IMR-90 (cell line): ENCODE data around the gene WDR43. TPM values are rescaled to one million over a fixed set of nuclear protein-coding genes. Genes with fewer than 3 reads are reported as not detected.

ENCODE experiments used
- ATAC-seq: fragments of 200-7000 bp; cut with Tn5 transposase; 2 replicates; pipeline ENCODE4 v1.9.1; 2020; ENCODE audit warnings: low read depth, mild to moderate bottlenecking, moderate library complexity
- BruUV-seq: library from RNA; stranded (reverse); fragments of 400-500 nt; replicated peaks from 2 replicates; lab custom pipeline; 2021; lab: Mats Ljungman, UMichigan
- CTCF ChIA-PET: fragments of 300-600 bp; formaldehyde crosslinking; extraction: SDS; loops from one replicate; lab custom pipeline; 2021; ENCODE audit warnings: antibody characterized with exemption; lab: Yijun Ruan, JAX
- POLR2A ChIA-PET: fragments of 300-600 bp; sonication (Branson Sonifier 250); formaldehyde crosslinking; loops from one replicate; lab custom pipeline; 2022; ENCODE audit warnings: antibody characterized with exemption; ENCODE audit not compliant: unreplicated experiment; lab: Charles Lee
- DNase-seq: peaks from one replicate; pipeline ENCODE4 v3.0.0; 2013
- H2AFZ ChIP-seq: replicated peaks from 2 replicates; pipeline ENCODE3; 2013; ENCODE audit warnings: low read length, mild to moderate bottlenecking; ENCODE audit not compliant: poor library complexity
- H2AK5ac ChIP-seq: 2 replicates; pipeline ENCODE4 v1.6.1; 2013; ENCODE audit warnings: low read depth, low read length, inconsistent platforms
- H2AK9ac ChIP-seq: replicated peaks from 2 replicates; pipeline ENCODE3; 2013; ENCODE audit warnings: mild to moderate bottlenecking, low read depth, low read length, moderate library complexity; ENCODE audit not compliant: poor library complexity
- H2BK120ac ChIP-seq: 2 replicates; pipeline ENCODE4 v1.6.1; 2013; ENCODE audit warnings: low read depth, low read length, inconsistent platforms
- H2BK15ac ChIP-seq: 3 replicates; pipeline ENCODE4 v1.6.1; 2013; ENCODE audit warnings: low read depth, low read length, inconsistent platforms
- H2BK20ac ChIP-seq: 2 replicates; pipeline ENCODE4 v1.6.1; 2013; ENCODE audit warnings: low read depth, mild to moderate bottlenecking, inconsistent platforms, low read length, moderate library complexity
- H2BK5ac ChIP-seq: 2 replicates; pipeline ENCODE4 v1.6.1; 2013; ENCODE audit warnings: mild to moderate bottlenecking, low read depth, low read length, inconsistent platforms; ENCODE audit not compliant: poor library complexity, severe bottlenecking
- H3K14ac ChIP-seq: replicated peaks from 2 replicates; pipeline ENCODE4 v1.6.1; 2013; ENCODE audit warnings: low read depth, low read length, inconsistent platforms
- H3K18ac ChIP-seq: 2 replicates; pipeline ENCODE4 v1.6.1; 2013; ENCODE audit warnings: low read depth, low read length, control low read depth
- H3K23ac ChIP-seq: 2 replicates; pipeline ENCODE4 v1.6.1; 2013; ENCODE audit warnings: low read depth, low read length, inconsistent platforms
- H3K27ac ChIP-seq: 2 replicates; pipeline ENCODE4 v1.5.1; 2013; ENCODE audit warnings: mild to moderate bottlenecking, control low read depth, low read length; ENCODE audit not compliant: insufficient read depth
- H3K27me3 ChIP-seq: 2 replicates; pipeline ENCODE4 v1.6.1; 2013; ENCODE audit warnings: low read length; ENCODE audit not compliant: control insufficient read depth, insufficient read depth
- H3K36me3 ChIP-seq: 2 replicates; pipeline ENCODE4 v1.6.1; 2013; ENCODE audit warnings: low read length, mixed read lengths; ENCODE audit not compliant: control insufficient read depth, insufficient read depth
- H3K4ac ChIP-seq: 2 replicates; pipeline ENCODE4 v1.6.1; 2013; ENCODE audit warnings: low read depth, low read length, inconsistent platforms
- H3K4me1 ChIP-seq: 2 replicates; pipeline ENCODE4 v1.6.1; 2013; ENCODE audit warnings: low read length, mixed read lengths; ENCODE audit not compliant: control insufficient read depth, insufficient read depth
- H3K4me2 ChIP-seq: 2 replicates; pipeline ENCODE4 v1.6.1; 2013; ENCODE audit warnings: low read depth, mild to moderate bottlenecking, control low read depth, low read length, moderate library complexity
- H3K4me3 ChIP-seq: 2 replicates; pipeline ENCODE4 v1.5.1; 2013; ENCODE audit warnings: low read depth, mild to moderate bottlenecking, control low read depth, low read length, moderate library complexity; ENCODE audit not compliant: insufficient read depth
- H3K56ac ChIP-seq: 2 replicates; pipeline ENCODE4 v1.6.1; 2013; ENCODE audit warnings: low read length, inconsistent platforms; ENCODE audit not compliant: insufficient read depth; ENCODE audit errors: extremely low read depth
- H3K79me1 ChIP-seq, 2 experiments: 2 replicates each; pipeline ENCODE4 v1.6.1; 2013; ENCODE audit warnings: low read length in 2 of 2, inconsistent platforms in 1 of 2, low read depth in 1 of 2
- H3K9ac ChIP-seq: 2 replicates; pipeline ENCODE4 v1.6.1; 2013; ENCODE audit warnings: low read depth, low read length, control low read depth
- H3K9me1 ChIP-seq: 2 replicates; pipeline ENCODE4 v1.6.1; 2013; ENCODE audit warnings: low read length, inconsistent platforms; ENCODE audit not compliant: insufficient read depth
- H3K9me3 ChIP-seq: 2 replicates; pipeline ENCODE4 v1.6.1; 2013; ENCODE audit warnings: low read length; ENCODE audit not compliant: control insufficient read depth, insufficient read depth
- H4K20me1 ChIP-seq: 2 replicates; pipeline ENCODE4 v1.6.1; 2013; ENCODE audit warnings: low read length, inconsistent platforms; ENCODE audit not compliant: insufficient read depth
- H4K5ac ChIP-seq: 2 replicates; pipeline ENCODE4 v1.6.1; 2013; ENCODE audit warnings: mild to moderate bottlenecking, low read depth, low read length, control low read depth
- H4K8ac ChIP-seq, 2 experiments: 2 replicates each; pipeline ENCODE4 v1.6.1; 2013; ENCODE audit warnings: low read depth in 2 of 2, low read length in 2 of 2, control low read depth in 1 of 2, inconsistent platforms in 1 of 2
- H4K91ac ChIP-seq: 2 replicates; pipeline ENCODE4 v1.6.1; 2013; ENCODE audit warnings: low read depth, low read length, inconsistent platforms; ENCODE audit not compliant: insufficient read depth
- BHLHE40 ChIP-seq: fragments of 150-350 bp; IDR thresholded peaks from 2 replicates; pipeline ENCODE4 v1.6.1; 2016; ENCODE audit warnings: mild to moderate bottlenecking, low read depth, low read length
- CEBPB ChIP-seq: IDR thresholded peaks from 2 replicates; pipeline ENCODE4 v1.6.1; 2012; ENCODE audit warnings: low read depth, low read length, improper control_type of control experiment
- CHD1 ChIP-seq: IDR thresholded peaks from 2 replicates; pipeline ENCODE4 v1.6.1; 2012; ENCODE audit warnings: low read depth, low read length, improper control_type of control experiment
- CTCF ChIP-seq: conservative IDR thresholded peaks from 2 replicates; pipeline ENCODE4 v1.5.1; 2012; ENCODE audit warnings: mild to moderate bottlenecking, low read depth, low read length, improper control_type of control experiment
- ELK1 ChIP-seq: fragments of 150-350 bp; IDR thresholded peaks from 2 replicates; pipeline ENCODE4 v1.6.1; 2016; ENCODE audit warnings: low read depth, mild to moderate bottlenecking, low read length, moderate library complexity, borderline replicate concordance
- FOS ChIP-seq: fragments of 150-350 bp; IDR thresholded peaks from 2 replicates; pipeline ENCODE4 v1.6.1; 2016; ENCODE audit warnings: low read depth, low read length
- MAFK ChIP-seq: IDR thresholded peaks from 2 replicates; pipeline ENCODE4 v1.6.1; 2012; ENCODE audit warnings: low read depth, low read length, improper control_type of control experiment
- MAZ ChIP-seq: IDR thresholded peaks from 2 replicates; pipeline ENCODE4 v1.6.1; 2012; ENCODE audit warnings: low read depth, mild to moderate bottlenecking, low read length, improper control_type of control experiment, moderate library complexity, borderline replicate concordance
- MXI1 ChIP-seq: IDR thresholded peaks from 2 replicates; pipeline ENCODE4 v1.6.1; 2012; ENCODE audit warnings: low read depth, mild to moderate bottlenecking, low read length, moderate library complexity, borderline replicate concordance
- NFE2L2 ChIP-seq: fragments of 150-350 bp; IDR thresholded peaks from 2 replicates; pipeline ENCODE4 v1.6.1; 2016; ENCODE audit warnings: low read depth, mild to moderate bottlenecking, low read length
- POLR2A ChIP-seq: IDR thresholded peaks from 2 replicates; pipeline ENCODE4 v1.6.1; 2012; ENCODE audit warnings: mild to moderate bottlenecking, low read depth, low read length
- RAD21 ChIP-seq: IDR thresholded peaks from 2 replicates; pipeline ENCODE4 v1.6.1; 2012; ENCODE audit warnings: low read length, improper control_type of control experiment
- RCOR1 ChIP-seq: IDR thresholded peaks from 2 replicates; pipeline ENCODE4 v1.6.1; 2012; ENCODE audit warnings: mild to moderate bottlenecking, low read length, improper control_type of control experiment; ENCODE audit not compliant: insufficient replicate concordance
- RFX5 ChIP-seq: IDR thresholded peaks from 2 replicates; pipeline ENCODE4 v1.8.0; 2012; ENCODE audit warnings: low read depth, mild to moderate bottlenecking, low read length, moderate library complexity
- SMC3 ChIP-seq: fragments of 150-350 bp; IDR thresholded peaks from 2 replicates; pipeline ENCODE4 v1.6.1; 2016; ENCODE audit warnings: low read depth, mild to moderate bottlenecking, antibody characterized with exemption, low read length, moderate library complexity
- USF2 ChIP-seq: fragments of 150-350 bp; IDR thresholded peaks from 2 replicates; pipeline ENCODE4 v1.6.1; 2017; ENCODE audit warnings: mild to moderate bottlenecking, antibody characterized with exemption, low read length, low read depth
- WGBS, 2 experiments: methylation state at CpG; one replicate each; pipeline versions ENCODE4 v1.1.5 to v1.1.7; 2013; ENCODE audit warnings: missing lambda C conversion rate in 2 of 2; ENCODE audit not compliant: insufficient read length in 1 of 2; ENCODE audit errors: extremely low coverage in 2 of 2; 5-methylcytosine and 5-hydroxymethylcytosine counted together
- dilution Hi-C: fragments of 300-500 bp; cut with HindIII; formaldehyde crosslinking; loops from one replicate; pipeline ENCODE4 v1.14.3; 2018; ENCODE audit warnings: low sequenced_read_pairs; ENCODE audit not compliant: unreplicated experiment
- in situ Hi-C: fragments of 300-500 bp; cut with MboI; formaldehyde crosslinking; loops from 3 replicates; pipeline ENCODE4 v1.14.3; 2019; ENCODE audit warnings: low sequenced_read_pairs, inconsistent platforms, mixed read lengths
- intact Hi-C: fragments of 100-400 bp; cut with micrococcal nuclease; formaldehyde crosslinking; loops from 2 replicates; pipeline ENCODE4 v1.10.0; 2022
- polyA plus RNA-seq, 3 experiments: library from polyadenylated mRNA; depleted of rRNA; stranded (reverse); fragments of >200 nt; gene quantifications; 2 replicates each; pipeline ENCODE4 v1.2.3, GENCODE V29; 2012; ENCODE audit warnings: low replicate concordance in 1 of 3
- total RNA-seq: library from RNA; depleted of rRNA; stranded (reverse); fragments of >200 nt; gene quantifications from 2 replicates; pipeline ENCODE4 v1.2.3, GENCODE V29; 2012

Gene WDR43
- total and polyA plus RNA-seq, 2 of the 4 experiments (the other 2 are of a cell fraction): 40.3 to 300 TPM

- peak overlapping the region; percentile 52; the same call in 1 of the 2 replicates for H3K4me2 ChIP-seq
These were observed 33.0 kb downstream of the WDR43 start for GRCh38 chr2:28927469-28927868.

More at GRCh38 chr2:28927469-28927868, 33.0 kb downstream of the WDR43 start:
- no peak overlapping the region for H2BK20ac ChIP-seq
- CTCF ChIA-PET: interaction anchor here (1.9 kb wide), 1 partner anchor 12 kb away, joined by 7 read pairs; no protein-coding TSS in a partner anchor
- no peak overlapping the region for H2BK120ac ChIP-seq
- peaks cover 3% of the 10 kb centered on the region for H4K20me1 ChIP-seq
- H3K36me3 ChIP-seq: peaks cover 27% of the 10 kb centered on the region
- dilution Hi-C loops: no loop called here
- peak overlapping the region; percentile 83 for H3K18ac ChIP-seq
- H3K9ac ChIP-seq: no peak overlapping the region
- no peaks in the 10 kb centered on the region for H3K27me3 ChIP-seq
- no peak overlapping the region for H3K56ac ChIP-seq
- H2AK5ac ChIP-seq: no peak overlapping the region
- no peaks in the 10 kb centered on the region for H3K9me3 ChIP-seq
- POLR2A ChIA-PET: no interaction called here
- H3K79me1 ChIP-seq: peaks cover 43 to 57% of the 10 kb centered on the region in 2 experiments
- H2BK5ac ChIP-seq: peak overlapping the region; percentile 88
- no peaks in the 10 kb centered on the region; the same call in 1 of the 2 replicates for H3K9me1 ChIP-seq
- H4K91ac ChIP-seq: no peak overlapping the region
- H2AFZ ChIP-seq: no peak overlapping the region
- peak overlapping the region; percentile 84; the same call in 1 of the 2 replicates for H4K5ac ChIP-seq
- no peak overlapping the region for H2BK15ac ChIP-seq
- H3K23ac ChIP-seq: no peak overlapping the region
- peaks cover 12% of the 10 kb centered on the region for H3K4me1 ChIP-seq
- no peak overlapping the region for H2AK9ac ChIP-seq
- in situ Hi-C loops: no loop called here
- no peak overlapping the region for H3K14ac ChIP-seq
- H3K4me3 ChIP-seq: no peak overlapping the region
- H3K27ac ChIP-seq: peak overlapping the region; percentile 88; the same call in 1 of the 2 replicates
- TF ChIP-seq RFX5 (no peak), RAD21 (no peak), CEBPB (no peak), BHLHE40 (no peak), POLR2A (no peak), RCOR1 (no peak), ELK1 (no peak), MXI1 (no peak), FOS (no peak), USF2 (no peak), CHD1 (no peak), CTCF (no peak), NFE2L2 (no peak), SMC3 (no peak), MAFK (no peak), MAZ (no peak)
- WGBS, 2 experiments: 100% methylated on average over 1 of the region's 2 CpGs; no CpG with 5 or more reads in 1 of the 2 experiments
- no peak overlapping the region; the same call in 1 of the 2 replicates for H3K4ac ChIP-seq
- BruUV-seq: no TSS peak
- H4K8ac ChIP-seq: no peak overlapping the region
- ATAC-seq (no peak; the same call in 1 of the 2 replicates), DNase-seq (no peak)
- intact Hi-C loops: loop anchor here (5.0 kb wide), 1 partner anchor 105 kb away; no protein-coding TSS in a partner anchor
